Endodermal cell (in vitro differentiated cells): Measurements from ENCODE around the gene PSMG1. TPM values are rescaled to one million over a fixed set of nuclear protein-coding genes. Genes with fewer than 3 reads are reported as not detected.

Source experiments
- DNase-seq: peaks from one replicate; pipeline ENCODE4 v3.0.0-alpha.2; 2017
- H3K27ac ChIP-seq: 2 replicates; pipeline ENCODE4 v1.5.1; 2013; ENCODE audit warnings: mild to moderate bottlenecking, low read depth, low read length, moderate library complexity
- H3K27me3 ChIP-seq: 2 replicates; pipeline ENCODE4 v1.6.1; 2013; ENCODE audit warnings: mild to moderate bottlenecking, low read length, moderate library complexity; ENCODE audit not compliant: insufficient read depth, control insufficient read depth, poor library complexity, severe bottlenecking
- H3K36me3 ChIP-seq: 2 replicates; pipeline ENCODE4 v1.7.0; 2013; ENCODE audit warnings: mild to moderate bottlenecking, low read length, moderate library complexity; ENCODE audit not compliant: control insufficient read depth, insufficient read depth
- H3K4me1 ChIP-seq: one replicate; pipeline ENCODE4 v1.7.0; 2013; ENCODE audit warnings: low read length; ENCODE audit not compliant: control insufficient read depth, insufficient read depth
- H3K4me3 ChIP-seq: 2 replicates; pipeline ENCODE4 v1.5.1; 2013; ENCODE audit warnings: mild to moderate bottlenecking, low read length, moderate library complexity
- H3K9ac ChIP-seq: 2 replicates; pipeline ENCODE4 v1.6.1; 2013; ENCODE audit warnings: mild to moderate bottlenecking, low read length, moderate library complexity; ENCODE audit not compliant: poor library complexity, severe bottlenecking; ENCODE audit errors: extremely low read depth
- H3K9me3 ChIP-seq: 2 replicates; pipeline ENCODE4 v1.6.1; 2013; ENCODE audit warnings: mild to moderate bottlenecking, low read length, moderate library complexity; ENCODE audit not compliant: control insufficient read depth
- H3K27ac Mint-ChIP-seq: 2 replicates; pipeline ENCODE4 v1.8.0; 2020; ENCODE audit warnings: mixed read lengths
- H3K27me3 Mint-ChIP-seq: 2 replicates; pipeline ENCODE4 v1.8.0; 2021; ENCODE audit warnings: mild to moderate bottlenecking, mixed read lengths; ENCODE audit not compliant: insufficient read depth
- H3K36me3 Mint-ChIP-seq: 2 replicates; pipeline ENCODE4 v1.8.0; 2020; ENCODE audit warnings: low read depth, mixed read lengths
- H3K4me1 Mint-ChIP-seq: 2 replicates; pipeline ENCODE4 v1.8.0; 2020; ENCODE audit warnings: mixed read lengths
- H3K4me3 Mint-ChIP-seq: 2 replicates; pipeline ENCODE4 v1.8.0; 2020; ENCODE audit warnings: mild to moderate bottlenecking, moderate library complexity, mixed read lengths
- H3K9me3 Mint-ChIP-seq: 2 replicates; pipeline ENCODE4 v1.8.0; 2020; ENCODE audit warnings: mild to moderate bottlenecking, mixed read lengths
- CTCF ChIP-seq: fragments of 200-600 bp; sonication (generic); conservative IDR thresholded peaks from 2 replicates; pipeline ENCODE4 v1.5.0; 2021; ENCODE audit warnings: antibody characterized with exemption, mild to moderate bottlenecking
- WGBS, 2 experiments: methylation state at CpG; one replicate each; pipeline versions ENCODE4 v1.1.5 to v1.1.7; 2013; ENCODE audit warnings: missing lambda C conversion rate in 2 of 2, mixed read lengths in 1 of 2; ENCODE audit not compliant: insufficient coverage in 1 of 2, insufficient read length in 1 of 2; 5-methylcytosine and 5-hydroxymethylcytosine counted together
- total RNA-seq, 2 donors: library from RNA; stranded (reverse); fragmentation: NEBNext Ultra II Directional in 1 of 2; extraction: Animal tissue kit (Norgen Biotek cat#: 25700) in 1 of 2; gene quantifications; 2 replicates in 1 of 2; 3 replicates in 1 of 2; pipeline ENCODE4 v1.2.1, GENCODE V29; 2021

PSMG1 gene
- total RNA-seq, 2 donors from 2014 or later, result 47.3 to 52.6 TPM

- H3K27me3 ChIP-seq, result peaks cover 6% of the 10 kb centered on the region
- no peaks in the 10 kb centered on the region for H3K9me3 ChIP-seq
- Mint-ChIP-seq H3K27ac (peak overlapping the region; percentile 56), H3K27me3 (no peaks in the 10 kb centered on the region), H3K4me1 (peaks cover 18% of the 10 kb centered on the region), H3K36me3 (peaks cover 39% of the 10 kb centered on the region), H3K9me3 (no peaks in the 10 kb centered on the region), H3K4me3 (no peak overlapping the region)
- TF ChIP-seq CTCF, result no peak
- 71 to 88% methylated on average over 3 of the region's 3 CpGs for WGBS, 2 experiments
- peaks cover 4% of the 10 kb centered on the region for H3K4me1 ChIP-seq
- H3K27ac ChIP-seq, result no peak overlapping the region
- H3K36me3 ChIP-seq, result peaks cover 61% of the 10 kb centered on the region
- H3K4me3 ChIP-seq, result no peak overlapping the region
- DNase-seq, result peak; percentile 58
- H3K9ac ChIP-seq, result no peak overlapping the region
Measured at GRCh38 chr21:39173716-39174680, 9.3 kb downstream of the PSMG1 start.

- H3K9me3 Mint-ChIP-seq, result peaks cover 12% of the 10 kb centered on the region
- Histone ChIP-seq H3K4me3 (no peak overlapping the region), H3K27ac (no peak overlapping the region), H3K4me1 (peaks cover 4% of the 10 kb centered on the region), H3K27me3 (peaks cover 6% of the 10 kb centered on the region), H3K9me3 (peaks cover 11% of the 10 kb centered on the region), H3K9ac (no peak overlapping the region), H3K36me3 (peaks cover 31% of the 10 kb centered on the region)
- H3K4me3 Mint-ChIP-seq, result no peak overlapping the region
- H3K27ac Mint-ChIP-seq, result no peak overlapping the region
- 92 to 97% methylated on average over 4 to 5 of the region's 5 CpGs for WGBS, 2 experiments
- H3K27me3 Mint-ChIP-seq, result peaks cover 2% of the 10 kb centered on the region
- TF ChIP-seq CTCF, result no peak
- peaks cover 33% of the 10 kb centered on the region for H3K36me3 Mint-ChIP-seq
- peaks cover 16% of the 10 kb centered on the region for H3K4me1 Mint-ChIP-seq
- DNase-seq, result no peak
Measured at GRCh38 chr21:39169906-39170305, 13.3 kb downstream of the PSMG1 start.

GRCh38 chr21:39168800-39169199 lies 14.5 kb downstream of the PSMG1 start:
- H3K4me3 ChIP-seq, result no peak overlapping the region
- peaks cover 6% of the 10 kb centered on the region for H3K27me3 ChIP-seq
- no peak overlapping the region for H3K27ac ChIP-seq
- no peaks in the 10 kb centered on the region for H3K4me1 ChIP-seq
- DNase-seq, result no peak
- peaks cover 6% of the 10 kb centered on the region for H3K4me1 Mint-ChIP-seq
- no peak overlapping the region for H3K4me3 Mint-ChIP-seq
- no peak overlapping the region for H3K27ac Mint-ChIP-seq
- H3K9ac ChIP-seq, result no peak overlapping the region
- WGBS, 2 experiments, result no CpG with 5 or more reads among the region's 2 CpGs
- TF ChIP-seq CTCF, result no peak
- H3K9me3 Mint-ChIP-seq, result peaks cover 23% of the 10 kb centered on the region
- H3K36me3 Mint-ChIP-seq, result peaks cover 33% of the 10 kb centered on the region
- H3K27me3 Mint-ChIP-seq, result peaks cover 2% of the 10 kb centered on the region
- peaks cover 22% of the 10 kb centered on the region for H3K9me3 ChIP-seq
- peaks cover 31% of the 10 kb centered on the region for H3K36me3 ChIP-seq
